ENCODE measurements around the gene PTGDR2.
"Not testable (repeated sequence)": the region's sequence is repeated elsewhere in the genome, so short reads cannot be mapped to it uniquely, and the experiment has no call there.

PTGDR2 gene

GRCh38 chr11:60841797-60842667, 13.7 kb downstream of the PTGDR2 start, which contains the start of gene CCDC86:
TSS of gene CCDC86 (plus strand) at chr11:60842113. CDS start at chr11:60842125, 12 bp downstream.
- DNase-seq: peak; percentile 87

GRCh38 chr11:60840470-60841430, 15.0 kb downstream of the PTGDR2 start:
- DNase-seq: no peak

- no peak for DNase-seq
These were observed 17.6 kb downstream of the PTGDR2 start for GRCh38 chr11:60838132-60838531.

- no peak for DNase-seq
These were observed 18.8 kb downstream of the PTGDR2 start for GRCh38 chr11:60836866-60837515.

- no peak for DNase-seq
These were observed 20.3 kb downstream of the PTGDR2 start for GRCh38 chr11:60835534-60835846.

GRCh38 chr11:60834742-60835533, 20.8 kb downstream of the PTGDR2 start:
- no peak for DNase-seq

- peak; percentile 52 for DNase-seq
These were observed 24.2 kb downstream of the PTGDR2 start for GRCh38 chr11:60831501-60832079.

- peak; percentile 78 for DNase-seq
These were observed 24.6 kb downstream of the PTGDR2 start for GRCh38 chr11:60831143-60831500.

- DNase-seq: no peak
These were observed 25.1 kb downstream of the PTGDR2 start for GRCh38 chr11:60830478-60831142.

GRCh38 chr11:60825790-60826189, 30.0 kb downstream of the PTGDR2 start:
- no peak for DNase-seq

- DNase-seq: no peak
These were observed 30.6 kb downstream of the PTGDR2 start for GRCh38 chr11:60825118-60825517.

- DNase-seq: not testable (repeated sequence)
These were observed 31.9 kb downstream of the PTGDR2 start for GRCh38 chr11:60823745-60824306.

GRCh38 chr11:60821827-60822599, 33.7 kb downstream of the PTGDR2 start:
- no peak for DNase-seq

- no peak for DNase-seq
These were observed 37.7 kb downstream of the PTGDR2 start for GRCh38 chr11:60818057-60818456.

GRCh38 chr11:60816590-60817157, 39.1 kb downstream of the PTGDR2 start:
- DNase-seq: no peak

GRCh38 chr11:60814112-60814511, 41.6 kb downstream of the PTGDR2 start:
- no peak for DNase-seq

- DNase-seq: no peak
These were observed 42.4 kb downstream of the PTGDR2 start for GRCh38 chr11:60813324-60813723.

- no peak for DNase-seq
These were observed 45.2 kb downstream of the PTGDR2 start for GRCh38 chr11:60810569-60810968.

GRCh38 chr11:60810151-60810550, 45.6 kb downstream of the PTGDR2 start:
- DNase-seq: no peak

GRCh38 chr11:60809691-60810090, 46.1 kb downstream of the PTGDR2 start:
- DNase-seq: no peak
